HUDEP-2 (cell line): ENCODE measurements around the gene ADCY3.
"Not testable (repeated sequence)": the region's sequence is repeated elsewhere in the genome, so short reads cannot be mapped to it uniquely, and the experiment has no call there.

Experiments used
- DNase-seq, 76 experiments: peaks; one replicate each; lab custom pipeline; 2025; ENCODE audit not compliant: unreplicated experiment in 76 of 76; lab: John Stamatoyannopoulos, UW

Gene ADCY3

DNA sequence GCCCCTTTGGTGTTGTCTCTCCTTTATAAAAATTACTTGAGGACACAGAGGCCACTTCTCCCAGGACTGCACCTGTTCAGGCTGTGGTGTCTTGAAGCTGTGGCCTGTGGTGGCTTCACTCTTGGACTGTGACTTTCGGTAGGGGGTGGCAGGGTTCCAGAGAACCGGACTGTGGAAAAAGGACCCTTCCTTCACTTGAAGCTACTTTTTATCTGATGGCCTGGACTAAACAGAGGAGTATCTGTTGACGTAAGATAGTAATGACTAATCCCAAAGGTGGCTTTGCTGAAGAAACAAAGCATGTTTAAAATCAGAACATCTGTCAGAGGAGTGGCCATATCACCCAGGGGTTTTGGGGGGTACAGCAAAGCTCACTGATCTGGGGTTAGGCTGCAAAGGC lies 66.0 kb downstream of the ADCY3 start:
- DNase-seq = peak in 9 of 76 experiments; percentile 3 to 44 (median 12)

DNA sequence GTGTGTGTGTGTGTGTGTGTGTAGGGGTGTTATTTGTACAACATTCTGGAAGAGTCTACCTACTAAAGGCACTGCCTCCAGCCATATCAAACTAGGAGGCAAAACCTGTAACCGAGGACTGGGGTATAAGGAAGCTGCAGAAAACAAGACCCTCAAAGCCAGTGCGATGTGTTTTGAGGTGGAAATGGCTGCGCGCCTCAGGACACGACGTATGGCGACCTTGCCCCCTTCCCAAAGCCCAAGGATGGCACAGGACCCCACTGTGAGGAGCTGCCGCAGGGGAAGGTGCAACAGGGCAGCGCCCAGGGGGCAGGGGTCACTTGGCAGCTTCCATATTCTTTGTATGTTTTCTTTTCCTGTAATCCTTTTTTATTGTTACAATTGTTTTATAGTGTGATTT lies 67.0 kb downstream of the ADCY3 start:
- DNase-seq = no peak

DNA sequence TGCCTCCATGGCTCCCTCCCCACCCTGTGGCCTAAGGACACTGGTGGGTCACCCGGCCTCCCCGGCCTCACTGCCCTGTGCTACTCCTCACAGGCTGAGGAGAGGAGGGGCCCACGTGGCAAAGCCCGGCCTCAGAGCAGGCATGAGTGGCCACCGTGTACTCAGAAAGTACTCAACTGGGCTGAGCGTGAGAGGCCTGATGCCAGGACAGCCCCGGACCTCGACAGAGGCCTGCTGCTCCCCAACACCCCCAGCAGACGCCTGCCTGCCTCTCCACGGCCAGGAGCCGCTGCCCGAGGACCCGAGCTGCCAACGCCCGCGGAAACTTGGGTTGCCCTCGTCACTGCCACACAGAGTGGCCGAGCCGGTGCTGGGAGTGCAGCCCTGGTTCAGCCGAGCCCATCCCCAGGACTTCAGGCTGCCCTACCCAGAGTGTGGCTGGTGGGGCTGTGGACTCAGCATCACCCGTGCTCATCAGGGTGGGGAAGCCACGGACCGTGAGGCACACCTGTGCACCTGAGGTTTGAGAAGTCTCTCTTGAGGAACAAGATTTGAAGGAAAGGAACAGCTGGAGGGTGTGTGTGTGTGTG lies 67.5 kb downstream of the ADCY3 start:
- DNase-seq = no peak

DNA sequence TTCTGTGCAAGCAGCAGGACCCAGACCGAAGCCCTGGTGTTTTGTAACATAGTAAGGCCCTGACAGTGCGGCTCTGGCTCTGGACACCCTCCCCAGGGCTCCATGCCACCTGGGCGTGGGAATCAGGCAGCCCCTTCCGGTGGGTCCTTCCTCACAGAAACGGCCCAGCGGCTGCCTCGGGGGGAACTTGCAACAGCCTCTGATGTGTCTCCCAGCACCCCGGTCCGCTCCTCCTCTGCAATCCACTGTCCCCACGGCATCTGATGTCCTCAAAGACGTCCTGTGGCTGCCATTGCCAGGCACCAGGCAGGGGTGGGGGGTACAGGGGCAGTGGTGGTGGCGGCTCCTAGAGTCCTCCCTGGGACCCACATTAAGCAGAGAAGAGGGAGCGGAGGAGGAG lies 68.0 kb downstream of the ADCY3 start:
- no peak for DNase-seq

DNA sequence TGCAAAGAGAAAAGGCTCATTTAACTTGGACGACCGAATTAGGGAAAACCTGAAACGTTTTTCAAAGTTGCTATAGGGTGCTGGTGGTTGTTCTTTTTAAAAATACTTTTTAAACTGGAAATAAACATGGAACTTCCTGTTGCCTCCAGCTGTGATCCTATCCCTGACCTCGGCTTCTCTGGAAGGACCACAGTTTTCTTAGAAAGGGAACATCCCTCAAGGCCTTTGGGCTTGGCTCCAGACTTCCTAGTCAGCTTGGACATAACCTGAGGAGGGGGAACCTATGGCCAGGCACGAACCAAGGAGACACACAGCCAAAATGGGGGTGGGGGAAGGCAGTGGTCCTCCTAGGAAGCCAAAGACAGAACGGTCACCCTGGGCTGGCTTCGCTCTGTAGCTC lies 69.1 kb downstream of the ADCY3 start:
- no peak for DNase-seq

DNA sequence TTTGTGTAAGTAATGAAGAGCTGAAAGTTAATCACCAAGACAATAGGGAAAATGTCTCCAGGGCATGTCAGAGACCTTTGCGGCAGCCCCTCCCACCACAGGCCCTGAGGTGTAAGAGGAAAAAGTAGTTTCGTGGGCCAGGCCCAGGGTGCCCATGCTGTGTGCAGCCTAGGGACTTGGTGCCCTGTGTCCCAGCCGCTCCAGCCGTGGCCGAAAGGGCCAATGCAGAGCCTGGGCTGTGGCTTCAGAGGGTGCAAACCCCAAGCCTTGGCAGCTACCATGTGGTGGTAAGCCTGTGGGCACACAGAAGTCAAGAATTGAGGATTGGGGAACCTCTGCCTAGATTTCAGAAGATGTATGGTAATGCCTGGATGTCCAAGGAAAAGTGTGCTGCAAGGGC lies 74.3 kb downstream of the ADCY3 start:
- no peak for DNase-seq

DNA sequence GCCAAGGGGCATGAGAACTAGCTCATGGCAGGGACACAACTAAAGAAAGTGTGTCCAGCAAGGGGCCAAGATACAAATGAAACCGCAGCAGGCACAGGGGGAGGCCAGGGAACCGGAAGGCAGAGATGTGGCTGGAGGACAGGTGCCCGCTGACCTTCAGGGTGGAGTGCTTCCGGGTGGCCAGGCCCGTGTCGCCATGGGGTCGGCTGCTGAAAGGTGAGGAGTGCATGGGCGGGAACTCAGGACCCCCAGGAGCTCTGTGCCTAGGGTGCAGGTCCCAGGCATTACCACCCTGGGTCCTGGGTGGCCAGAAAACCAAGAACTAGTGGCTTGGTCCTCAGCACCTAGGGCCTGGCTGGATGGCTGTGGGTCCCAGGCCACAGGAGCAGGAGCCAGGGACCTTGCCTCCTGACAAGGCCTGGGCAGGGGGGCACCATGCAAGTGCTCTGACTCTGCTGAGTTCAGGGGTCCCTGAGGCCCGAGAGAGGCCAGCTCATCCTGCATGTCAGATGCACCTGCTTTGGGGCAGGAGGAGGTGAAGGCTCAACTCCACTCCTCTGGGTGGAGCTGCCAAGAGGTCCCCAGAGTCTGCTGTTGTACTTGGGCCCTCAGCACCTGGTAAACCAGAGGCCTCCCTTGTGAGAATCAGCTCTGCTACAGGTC lies 75.9 kb downstream of the ADCY3 start:
- no peak for DNase-seq

DNA sequence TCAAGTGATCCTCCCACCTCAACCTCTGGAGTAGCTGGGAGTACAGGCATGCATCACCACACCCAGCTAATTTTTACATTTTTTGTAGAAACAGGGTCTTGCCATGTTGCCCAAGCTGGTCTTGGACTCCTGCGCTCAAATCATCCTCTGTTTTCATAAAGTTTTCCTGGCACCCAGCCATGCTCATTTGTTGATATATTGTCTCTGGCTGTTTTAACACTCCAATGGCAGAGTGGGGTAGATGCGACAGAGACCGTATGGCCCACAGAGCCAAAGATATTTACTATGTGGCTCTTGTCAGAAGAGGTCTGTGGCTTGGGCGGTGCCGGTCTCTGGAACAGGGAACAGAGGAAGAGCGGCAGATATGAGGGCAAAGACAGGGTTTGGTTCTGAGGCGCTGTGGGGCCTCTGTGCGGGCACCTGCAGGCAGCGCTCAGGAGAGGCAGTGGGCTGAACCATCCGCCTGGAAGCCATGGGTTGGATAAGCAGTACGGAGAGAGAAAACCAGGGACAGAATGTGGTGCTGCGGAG lies 76.6 kb downstream of the ADCY3 start:
- DNase-seq = no peak

DNA sequence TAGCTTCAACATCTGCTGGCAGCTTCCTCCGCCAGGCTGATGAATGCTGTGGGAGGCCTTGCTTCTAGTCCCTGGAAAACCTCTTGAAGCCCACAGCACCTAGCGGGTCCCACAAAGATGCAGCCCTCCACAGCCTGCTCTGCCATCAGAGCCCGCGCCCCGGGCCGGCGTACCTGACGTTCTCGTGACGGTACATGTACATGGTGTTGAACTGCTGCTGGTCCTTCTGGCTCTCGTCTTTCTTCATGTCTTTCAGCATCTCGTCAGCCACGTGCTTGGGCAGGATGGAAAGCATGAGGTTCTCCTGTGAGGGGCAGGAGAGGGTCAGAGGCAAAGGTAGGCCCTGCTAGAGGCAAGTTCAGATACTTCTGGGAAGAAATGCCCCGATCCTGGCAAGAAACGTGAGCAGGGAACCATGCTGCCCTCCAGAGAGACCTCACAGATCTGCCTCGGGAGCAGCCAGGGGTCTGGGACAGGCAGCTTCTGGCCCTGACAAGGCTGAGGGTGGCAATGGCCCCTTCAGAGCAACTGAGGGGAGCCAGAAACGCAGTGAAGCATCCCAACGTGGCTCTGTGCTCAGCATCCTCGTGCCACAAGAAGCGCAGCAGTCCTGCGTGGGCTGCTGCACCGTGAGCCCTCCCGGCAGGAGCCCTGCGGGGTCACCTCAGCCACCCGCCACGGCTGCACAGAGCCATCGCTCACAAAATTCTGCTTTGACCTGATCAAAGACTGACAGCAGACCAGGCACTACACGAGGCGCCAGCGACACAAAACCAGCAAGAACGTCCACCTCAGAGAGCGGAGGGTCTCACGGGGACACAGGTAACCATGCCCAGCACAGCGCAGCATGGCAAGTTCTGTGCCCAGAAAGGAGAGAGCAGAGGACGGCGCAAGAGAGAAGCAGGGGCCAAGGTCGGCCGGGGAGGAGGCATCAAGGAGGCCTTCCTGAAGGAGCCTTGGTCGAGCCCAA lies 77.7 kb downstream of the ADCY3 start:
- no peak for DNase-seq

DNA sequence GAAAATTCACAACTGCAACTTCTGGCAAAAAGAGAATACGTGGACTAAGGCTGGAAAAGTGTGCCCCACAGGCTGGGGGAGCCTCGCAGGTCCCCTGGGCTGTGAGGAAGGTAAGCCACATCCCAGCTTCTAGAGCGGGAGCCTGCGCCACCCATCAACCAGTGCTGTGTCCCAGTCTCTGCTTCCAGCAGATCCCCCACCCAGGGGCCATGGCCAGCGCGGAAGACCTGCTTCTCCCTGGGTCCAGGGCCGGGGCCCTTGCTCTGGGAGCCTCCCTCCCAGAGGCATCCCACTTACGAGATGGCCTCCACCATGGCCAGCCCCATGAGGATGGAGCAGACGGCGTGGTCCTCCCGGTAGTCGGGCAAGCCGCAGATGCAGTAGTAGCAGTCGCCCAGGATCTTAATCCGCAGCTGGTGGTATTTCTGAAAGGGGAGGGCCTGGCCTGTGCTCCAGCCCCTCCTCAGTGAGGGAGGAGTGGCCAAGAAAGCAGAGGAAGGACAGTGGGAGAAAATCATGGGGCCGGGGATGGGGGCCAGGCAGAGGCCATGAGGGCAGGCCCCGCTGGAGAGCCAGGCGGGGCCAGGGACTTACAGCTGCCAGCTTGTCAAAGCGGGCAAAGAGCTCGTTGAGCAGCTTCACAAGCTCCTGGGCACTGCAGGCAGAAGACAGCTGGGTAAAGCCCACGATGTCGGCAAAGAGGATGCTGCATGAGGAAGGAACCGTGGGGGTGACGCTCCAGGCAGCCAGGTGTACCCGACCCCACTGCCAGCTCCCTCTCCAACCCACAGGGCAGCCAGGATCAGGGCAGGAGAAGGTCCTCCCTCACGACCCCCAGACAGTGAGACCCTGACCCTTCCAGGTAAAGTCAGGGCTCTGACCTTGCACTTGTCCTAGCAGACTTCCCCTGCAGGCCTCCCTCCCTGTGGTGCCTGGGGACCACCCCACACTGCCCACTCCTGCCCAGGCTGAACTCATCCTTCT lies 78.8 kb downstream of the ADCY3 start:
- DNase-seq = no peak

DNA sequence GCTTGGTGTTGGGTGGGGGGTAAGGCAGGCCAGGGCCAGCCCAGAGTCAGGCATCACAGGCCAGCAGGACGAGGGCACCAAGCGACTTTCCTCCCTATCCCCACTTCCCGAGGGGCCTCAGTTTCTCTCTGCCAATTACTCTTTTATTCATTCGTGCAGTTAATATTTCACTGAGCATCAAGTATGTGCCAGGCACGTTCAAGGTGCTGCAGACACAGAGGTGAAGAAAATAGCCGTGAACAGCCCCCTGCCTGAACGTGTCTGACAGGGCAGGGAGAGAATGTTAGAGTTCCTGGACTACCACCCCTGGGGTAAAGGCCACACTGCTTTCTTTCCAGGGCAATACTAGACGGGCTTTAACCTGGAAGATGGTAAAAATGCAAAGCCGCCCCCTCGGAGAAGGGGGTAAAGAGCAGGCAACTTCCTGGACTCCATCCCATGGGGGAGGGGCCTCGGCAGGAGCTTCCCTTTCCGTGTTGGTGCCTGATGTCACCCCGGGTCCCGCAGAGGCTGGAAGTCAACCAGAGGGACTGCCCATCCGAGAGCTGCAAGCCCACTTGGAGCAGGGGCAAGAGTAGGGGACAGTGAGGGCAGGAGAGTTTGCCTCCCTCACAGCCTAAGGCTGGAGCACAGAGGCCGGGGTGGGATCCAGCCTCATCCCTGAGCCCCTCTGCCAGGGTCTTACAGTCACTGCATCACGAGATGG lies 79.7 kb downstream of the ADCY3 start:
- no peak for DNase-seq

DNA sequence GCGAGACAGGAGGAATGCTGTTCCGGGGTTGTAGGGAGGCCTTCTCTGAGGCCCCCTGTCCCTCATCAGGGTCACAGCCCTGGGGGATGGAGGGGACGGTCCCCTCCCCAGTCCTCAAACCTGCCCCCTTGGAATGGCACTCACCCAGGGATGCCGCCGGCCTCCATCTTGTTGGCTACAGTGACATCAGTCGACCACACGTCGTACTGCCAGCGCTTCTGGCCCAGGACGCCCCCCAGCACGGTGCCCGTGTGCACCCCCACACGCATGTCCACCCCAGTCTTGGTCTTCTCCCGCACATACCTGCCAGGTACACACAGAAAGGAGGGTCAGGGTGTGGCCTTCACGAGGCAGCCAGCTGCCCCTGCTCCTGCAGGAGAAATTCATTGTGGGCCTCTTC lies 80.3 kb downstream of the ADCY3 start:
- DNase-seq = no peak

DNA sequence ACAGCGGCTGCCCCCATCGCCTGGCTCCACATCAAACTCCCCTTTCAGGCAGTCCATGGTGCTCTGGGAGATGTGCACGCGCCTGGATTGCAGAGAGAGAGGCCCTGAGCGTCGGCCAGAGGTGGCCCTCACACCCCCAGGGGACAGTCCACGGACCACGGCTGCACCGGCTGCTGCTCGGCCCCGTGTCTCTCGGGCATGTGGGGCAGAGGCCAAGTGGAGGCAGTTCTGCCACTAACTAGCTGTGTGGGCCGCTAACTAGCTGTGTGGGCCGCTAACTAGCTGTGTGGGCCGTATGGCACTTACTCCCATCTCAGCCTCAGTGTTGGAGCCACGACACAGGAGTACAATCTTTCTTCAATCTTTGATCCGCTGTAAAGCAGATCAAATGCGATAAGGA lies 81.5 kb downstream of the ADCY3 start:
- no peak for DNase-seq

DNA sequence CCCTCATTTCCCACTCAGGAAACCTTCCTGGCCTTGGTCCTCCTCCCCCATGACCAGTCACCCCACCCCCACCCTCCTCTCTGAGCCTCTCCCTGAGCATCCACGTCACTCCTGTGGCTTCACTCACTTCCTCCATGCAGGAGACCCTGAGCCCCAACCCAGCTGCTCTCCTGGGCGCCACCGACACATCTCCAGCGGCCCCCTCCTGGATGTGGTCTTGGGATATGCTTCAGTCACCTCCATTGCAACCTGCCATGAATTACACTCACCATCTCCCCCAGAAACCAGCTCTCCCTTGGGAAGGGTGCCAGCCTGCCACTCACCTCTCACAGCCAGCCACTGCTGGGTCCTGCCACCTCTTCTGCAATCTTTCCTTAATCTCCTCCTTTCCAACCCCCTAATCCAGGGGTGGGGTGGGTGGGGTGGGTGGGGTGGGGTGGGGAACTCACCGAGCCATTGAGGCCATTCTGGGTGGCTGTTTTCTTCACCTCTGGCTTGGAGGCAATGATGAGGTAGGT lies 82.0 kb downstream of the ADCY3 start:
- no peak for DNase-seq

DNA sequence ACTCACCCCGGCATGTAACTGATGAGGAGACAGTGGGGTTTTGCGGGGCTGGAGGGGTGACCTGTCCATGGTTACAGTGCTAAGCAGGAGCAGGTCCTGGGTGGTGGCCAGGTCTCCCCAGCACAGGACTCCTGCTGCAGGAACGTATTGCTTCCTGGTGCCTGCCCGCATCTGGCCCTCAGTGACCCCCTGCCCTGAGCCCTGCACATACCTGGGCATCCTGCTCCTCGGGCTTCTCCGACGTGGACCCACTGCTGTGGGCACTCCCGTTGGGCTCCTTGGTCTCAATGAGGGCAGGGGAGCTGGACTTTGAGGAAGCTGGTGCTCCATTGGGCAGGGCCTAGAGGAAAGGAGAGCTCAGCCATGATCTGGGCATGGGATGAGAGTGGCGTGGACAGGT lies 83.3 kb downstream of the ADCY3 start:
- DNase-seq = no peak

DNA sequence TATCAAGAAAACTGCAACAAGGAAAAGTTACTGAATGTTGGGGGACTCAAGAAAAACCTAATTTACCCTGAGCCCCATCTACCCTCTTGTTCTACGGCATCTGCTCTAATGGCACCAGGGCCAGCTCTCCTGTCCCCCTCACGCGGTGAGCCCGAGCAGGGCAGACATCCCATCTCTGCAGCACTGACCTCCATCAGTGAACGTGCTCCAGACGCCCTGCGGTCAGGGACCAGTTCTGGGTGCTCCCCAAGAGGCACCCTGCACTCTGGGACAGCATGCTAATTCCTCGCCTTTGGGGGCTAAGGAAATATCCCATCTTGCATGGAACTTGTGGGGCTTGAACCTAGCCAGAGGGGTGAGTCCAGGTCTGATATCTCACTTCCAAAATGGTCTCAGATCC lies 83.8 kb downstream of the ADCY3 start:
- no peak for DNase-seq

DNA sequence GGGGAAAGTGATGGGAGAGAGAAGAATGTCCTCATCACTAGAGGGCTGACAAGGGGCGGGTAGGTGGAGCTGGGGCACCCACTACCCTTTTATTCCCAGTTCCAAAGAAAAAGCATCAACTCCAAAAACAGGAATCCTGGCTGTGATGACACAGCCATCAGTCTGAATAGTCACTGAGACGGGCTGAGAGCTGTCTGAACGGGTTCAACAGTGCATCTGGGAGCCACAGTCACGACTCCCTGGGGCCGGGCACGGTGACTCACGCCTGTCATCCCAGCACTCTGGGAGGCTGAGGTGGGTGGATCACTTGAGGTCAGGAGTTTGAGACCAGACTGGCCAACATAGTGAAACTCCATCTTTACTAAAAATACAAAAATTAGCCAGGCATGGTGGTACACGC lies 84.6 kb downstream of the ADCY3 start:
- DNase-seq = not testable (repeated sequence)

DNA sequence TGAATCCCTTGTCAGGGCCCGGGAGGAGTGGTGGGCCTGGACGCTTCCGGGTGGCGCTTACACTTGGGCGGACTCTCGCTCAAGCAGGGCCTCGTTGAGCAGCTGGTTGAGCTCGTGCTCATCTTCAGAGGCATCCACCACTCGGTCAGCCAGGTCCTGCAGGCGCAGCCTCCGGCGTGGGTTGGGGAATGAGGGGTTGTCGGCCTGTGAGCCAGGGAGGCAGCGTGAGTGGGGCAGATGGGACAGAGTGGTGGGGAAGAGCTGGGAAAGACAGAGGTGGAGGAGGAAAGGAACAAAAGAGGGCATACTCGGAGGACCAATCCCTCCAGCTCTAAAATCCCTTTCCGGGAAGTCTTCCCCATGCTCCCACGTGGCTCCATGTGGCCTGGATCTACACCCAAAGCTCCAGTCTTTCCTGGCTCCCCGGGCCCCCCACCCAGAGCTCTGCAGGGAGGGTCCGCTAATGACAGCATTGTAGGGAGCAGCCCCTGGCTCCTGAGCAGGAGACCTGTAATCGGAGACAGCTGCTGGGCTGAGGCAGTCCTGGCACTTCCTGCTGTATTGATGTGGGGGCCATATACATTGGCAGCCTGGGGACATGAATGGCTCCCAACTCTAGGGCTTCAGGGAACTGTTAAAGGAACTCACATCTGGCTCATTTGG lies 85.2 kb downstream of the ADCY3 start:
- DNase-seq = no peak
